Measurements from ENCODE around the gene TEX264. TPM values are rescaled to one million over a fixed set of nuclear protein-coding genes. Genes with fewer than 3 reads are reported as not detected.

Gene TEX264
- total and polyA plus RNA-seq, 2 of the 13 experiments (the other 11 are each of a cell fraction or from before 2014, with no cell fraction given), result 35.2 to 52.1 TPM

- TF ChIP-seq DZIP1 (CRISPR knock-in tag; IDR thresholded peaks at IDR 0.05), result 0 out of 2 replicates have a peak, but pooled peaks have one; percentile 19
- 0 out of 2 replicates have a peak, but pooled peaks have one; percentile 17 for TF ChIP-seq ZBTB43 (CRISPR knock-in tag; conservative IDR thresholded peaks at IDR 0.05)
- TF ChIP-seq RCOR2 (CRISPR knock-in tag; IDR thresholded peaks at IDR 0.05), result no peak
- no peak for TF ChIP-seq NONO (IDR thresholded peaks at IDR 0.05)
- peak; percentile 36; the same call in 1 of the 2 replicates for TF ChIP-seq NONO (CRISPR knock-in tag; conservative IDR thresholded peaks at IDR 0.05)
- peak; percentile 55; the same call in 1 of the 2 replicates for TF ChIP-seq THAP9 (CRISPR knock-in tag; IDR thresholded peaks at IDR 0.05; ENCODE audit: borderline replicate concordance)
- 0 out of 2 replicates have a peak, but pooled peaks have one; percentile 8 for TF ChIP-seq NFKB2 (CRISPR knock-in tag; IDR thresholded peaks at IDR 0.05; ENCODE audit: borderline replicate concordance)
- peak; percentile 11; the same call in 1 of the 2 replicates for TF ChIP-seq HOXA5 (CRISPR knock-in tag; IDR thresholded peaks at IDR 0.05)
- no peak for TF ChIP-seq ZNF558 (CRISPR knock-in tag; IDR thresholded peaks at IDR 0.05; ENCODE audit: borderline replicate concordance)
- no peak for TF ChIP-seq HDAC6 (IDR thresholded peaks at IDR 0.05; ENCODE audit: low read depth, low read length)
- TF ChIP-seq ZNF567 (CRISPR knock-in tag; IDR thresholded peaks at IDR 0.05; ENCODE audit: borderline replicate concordance), result no peak; the same call in 1 of the 2 replicates
- TF ChIP-seq CHD2 (IDR thresholded peaks at IDR 0.05; ENCODE audit: low read depth, low read length), result no peak
- TF ChIP-seq CCDC6 (CRISPR knock-in tag; IDR thresholded peaks at IDR 0.05), result no peak
- 0 out of 2 replicates have a peak, but pooled peaks have one; percentile 14 for TF ChIP-seq HMG20A (CRISPR knock-in tag; IDR thresholded peaks at IDR 0.05; ENCODE audit: borderline replicate concordance)
- 0 out of 2 replicates have a peak, but pooled peaks have one; percentile 30 for TF ChIP-seq ZMYM2 (CRISPR knock-in tag; IDR thresholded peaks at IDR 0.05)
- TF ChIP-seq, protein P1, sequence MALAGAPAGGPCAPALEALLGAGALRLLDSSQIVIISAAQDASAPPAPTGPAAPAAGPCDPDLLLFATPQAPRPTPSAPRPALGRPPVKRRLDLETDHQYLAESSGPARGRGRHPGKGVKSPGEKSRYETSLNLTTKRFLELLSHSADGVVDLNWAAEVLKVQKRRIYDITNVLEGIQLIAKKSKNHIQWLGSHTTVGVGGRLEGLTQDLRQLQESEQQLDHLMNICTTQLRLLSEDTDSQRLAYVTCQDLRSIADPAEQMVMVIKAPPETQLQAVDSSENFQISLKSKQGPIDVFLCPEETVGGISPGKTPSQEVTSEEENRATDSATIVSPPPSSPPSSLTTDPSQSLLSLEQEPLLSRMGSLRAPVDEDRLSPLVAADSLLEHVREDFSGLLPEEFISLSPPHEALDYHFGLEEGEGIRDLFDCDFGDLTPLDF (CRISPR knock-in tag; IDR thresholded peaks at IDR 0.05), result no peak; the same call in 1 of the 2 replicates
These were observed 853 bp downstream of the TEX264 start (continued) for GRCh38 chr3:51671734-51672475.
